Sigmoid colon (tissue), 7 donors: ENCODE measurements around the gene NUF2. TPM values are rescaled to one million over a fixed set of nuclear protein-coding genes. Genes with fewer than 3 reads are reported as not detected.
A peak's percentile ranks its signal among the peaks of the same experiment; 100 is the strongest.

Experiments
- DNase-seq: peaks from one replicate; pipeline ENCODE4 v3.0.0-alpha.2; 2019
- H3K27ac ChIP-seq, 4 donors: fragments of 200-600 bp; sonication (generic); one replicate each; pipeline ENCODE4 v1.5.1; 2016 to 2019; ENCODE audit warnings: mild to moderate bottlenecking in 1 of 4
- H3K27me3 ChIP-seq, 3 donors: fragments of 200-600 bp; sonication (generic); one replicate each; pipeline ENCODE4 v1.5.1; 2019; ENCODE audit warnings: mild to moderate bottlenecking in 1 of 3
- H3K36me3 ChIP-seq, 4 donors: fragments of 200-600 bp; sonication (generic); one replicate each; pipeline ENCODE4 v1.5.1; 2016 to 2019
- H3K4me1 ChIP-seq, 4 donors: fragments of 200-600 bp; sonication (generic); one replicate each; pipeline ENCODE4 v1.5.1; 2017 to 2019
- H3K4me3 ChIP-seq, 4 donors: fragments of 200-600 bp; sonication (generic); one replicate each; pipeline ENCODE4 v1.5.1; 2017 to 2019; ENCODE audit warnings: mild to moderate bottlenecking in 2 of 4, moderate library complexity in 1 of 4
- H3K9me3 ChIP-seq, 4 donors: fragments of 200-600 bp in 3 of 4; sonication (generic) in 3 of 4; one replicate each; pipeline versions ENCODE4 v1.5.1 to v1.6.1; 2013 to 2019
- EP300 ChIP-seq, 4 donors: sonication (generic); formaldehyde crosslinking; IDR thresholded peaks; one replicate each; pipeline ENCODE4 v1.6.1; 2017; ENCODE audit warnings: antibody characterized with exemption in 4 of 4
- POLR2A ChIP-seq, 2 donors: fragments of 450-650 bp; IDR thresholded peaks; one replicate each; pipeline ENCODE4 v1.6.1; 2016; ENCODE audit warnings: antibody characterized with exemption in 2 of 2, mild to moderate bottlenecking in 2 of 2, moderate library complexity in 2 of 2
- POLR2AphosphoS5 ChIP-seq, 4 donors: sonication (generic); formaldehyde crosslinking; IDR thresholded peaks; one replicate each; pipeline ENCODE4 v1.6.1; 2017; ENCODE audit warnings: antibody characterized with exemption in 4 of 4
- whole genome bisulfite sequencing, 2 donors: extraction: QIAGEN DNeasy Blood & Tissue Kit; methylation state at CpG; one replicate each; pipeline ENCODE4 v1.1.7; 2013; 5-methylcytosine and 5-hydroxymethylcytosine counted together
- intact Hi-C: fragments of 100-400 bp; cut with DNase I; formaldehyde crosslinking; loops from one replicate; pipeline ENCODE4 v1.15.1; 2023
- polyA plus RNA-seq, 3 donors: library from polyadenylated mRNA; stranded (reverse); fragments of 200-250 nt; gene quantifications; one replicate each; pipeline ENCODE4 v1.2.3, GENCODE V29; 2013
- total RNA-seq, 4 donors: library from RNA; depleted of rRNA; stranded (reverse); fragments of >200 nt; gene quantifications; one replicate each; pipeline ENCODE4 v1.1.0, GENCODE V29; 2016
- TF ChIP-seq, protein P1 (sequence below), 4 experiments: fragments of 450-650 bp in 3 of 4; fragments of 200-600 bp in 1 of 4; IDR thresholded peaks; one replicate each; pipeline ENCODE4 v1.5.1; 2016 to 2019; ENCODE audit warnings: antibody characterized with exemption in 4 of 4, mild to moderate bottlenecking in 3 of 4, moderate library complexity in 2 of 4
- donor health status: healthy with polysubstance abuse.
- donor health status: Bipolar disorder and iron deficiency.
- donor health status: healthy.

NUF2 gene
- total and polyA plus RNA-seq, 7 donors: 0.36 to 8.4 (median 1.9) TPM; not detected in 2

GRCh38 chr1:163379801-163380200 is 58.0 kb downstream of the NUF2 start:
- intact Hi-C loops: no loop called here
- Histone ChIP-seq H3K27ac (peak overlapping the region in 1 of 4 donors; percentile 40), H3K4me1 (peaks cover 0 to 38% (median 27%) of the 10 kb centered on the region in 4 donors)

DNA sequence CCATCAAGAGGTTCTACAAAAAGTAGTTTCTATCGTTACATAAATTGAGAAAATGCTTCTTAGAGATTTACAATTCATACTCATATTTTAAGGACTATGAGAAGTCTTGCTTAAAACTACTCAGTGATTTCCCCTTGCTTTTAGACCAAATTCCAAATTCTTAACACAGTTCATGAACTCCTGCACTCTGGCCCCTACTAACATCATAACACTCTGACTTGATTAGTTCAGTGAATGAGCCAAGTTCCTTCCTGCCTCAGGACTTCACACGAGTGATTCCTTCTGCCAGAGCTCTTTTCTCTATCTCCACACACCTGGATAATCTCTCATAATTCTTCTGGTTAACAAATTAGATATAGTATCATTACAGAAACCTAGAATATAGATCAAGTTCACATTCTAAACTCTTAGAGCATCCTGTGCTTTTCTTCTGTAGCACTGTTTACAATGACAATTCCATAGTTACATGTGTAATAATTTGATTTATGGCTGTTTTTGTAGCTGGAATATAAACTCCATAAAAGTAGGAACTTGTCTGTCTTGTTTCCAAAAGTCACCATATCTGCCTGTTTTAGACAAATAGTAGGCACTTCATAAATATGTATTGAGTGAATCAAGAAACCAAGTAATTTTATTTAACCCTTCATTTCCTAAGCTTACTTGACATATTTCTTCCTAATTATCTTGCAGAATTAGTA is 59.9 kb downstream of the NUF2 start:
- intact Hi-C loops: no loop called here
- Histone ChIP-seq H3K36me3 (no peaks in the 10 kb centered on the region), H3K4me1 (peaks cover 0 to 38% (median 27%) of the 10 kb centered on the region in 4 donors), H3K27me3 (no peaks in the 10 kb centered on the region), H3K9me3 (no peaks in the 10 kb centered on the region), H3K4me3 (no peak overlapping the region), H3K27ac (peak overlapping the region in 3 of 4 donors; percentile 32 to 60 (median 59))
- DNase-seq: no peak
- WGBS, 2 donors: 1 to 11% methylated on average over 2 of the region's 2 CpGs
- peak in 3 of 4 donors; percentile 66 to 83 (median 74) for TF ChIP-seq POLR2AphosphoS5 (IDR thresholded peaks at IDR 0.05)
- TF ChIP-seq EP300 (IDR thresholded peaks at IDR 0.05): peak in 2 of 4 donors; percentile 25 to 27
- TF ChIP-seq, protein P1, sequence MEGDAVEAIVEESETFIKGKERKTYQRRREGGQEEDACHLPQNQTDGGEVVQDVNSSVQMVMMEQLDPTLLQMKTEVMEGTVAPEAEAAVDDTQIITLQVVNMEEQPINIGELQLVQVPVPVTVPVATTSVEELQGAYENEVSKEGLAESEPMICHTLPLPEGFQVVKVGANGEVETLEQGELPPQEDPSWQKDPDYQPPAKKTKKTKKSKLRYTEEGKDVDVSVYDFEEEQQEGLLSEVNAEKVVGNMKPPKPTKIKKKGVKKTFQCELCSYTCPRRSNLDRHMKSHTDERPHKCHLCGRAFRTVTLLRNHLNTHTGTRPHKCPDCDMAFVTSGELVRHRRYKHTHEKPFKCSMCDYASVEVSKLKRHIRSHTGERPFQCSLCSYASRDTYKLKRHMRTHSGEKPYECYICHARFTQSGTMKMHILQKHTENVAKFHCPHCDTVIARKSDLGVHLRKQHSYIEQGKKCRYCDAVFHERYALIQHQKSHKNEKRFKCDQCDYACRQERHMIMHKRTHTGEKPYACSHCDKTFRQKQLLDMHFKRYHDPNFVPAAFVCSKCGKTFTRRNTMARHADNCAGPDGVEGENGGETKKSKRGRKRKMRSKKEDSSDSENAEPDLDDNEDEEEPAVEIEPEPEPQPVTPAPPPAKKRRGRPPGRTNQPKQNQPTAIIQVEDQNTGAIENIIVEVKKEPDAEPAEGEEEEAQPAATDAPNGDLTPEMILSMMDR (IDR thresholded peaks at IDR 0.05): no peak
- TF ChIP-seq POLR2A (IDR thresholded peaks at IDR 0.05): no peak

More at GRCh38 chr1:163379801-163380200, 58.0 kb downstream of the NUF2 start:
- Histone ChIP-seq H3K27me3 (no peaks in the 10 kb centered on the region), H3K36me3 (no peaks in the 10 kb centered on the region), H3K4me3 (no peak overlapping the region), H3K9me3 (no peaks in the 10 kb centered on the region)
- DNase-seq: no peak
- 92 to 95% methylated on average over 4 of the region's 4 CpGs for WGBS, 2 donors
- no peak for TF ChIP-seq POLR2A (IDR thresholded peaks at IDR 0.05)
- TF ChIP-seq, protein P1 (IDR thresholded peaks at IDR 0.05): no peak
- TF ChIP-seq EP300 (IDR thresholded peaks at IDR 0.05): no peak
- no peak for TF ChIP-seq POLR2AphosphoS5 (IDR thresholded peaks at IDR 0.05)

DNA sequence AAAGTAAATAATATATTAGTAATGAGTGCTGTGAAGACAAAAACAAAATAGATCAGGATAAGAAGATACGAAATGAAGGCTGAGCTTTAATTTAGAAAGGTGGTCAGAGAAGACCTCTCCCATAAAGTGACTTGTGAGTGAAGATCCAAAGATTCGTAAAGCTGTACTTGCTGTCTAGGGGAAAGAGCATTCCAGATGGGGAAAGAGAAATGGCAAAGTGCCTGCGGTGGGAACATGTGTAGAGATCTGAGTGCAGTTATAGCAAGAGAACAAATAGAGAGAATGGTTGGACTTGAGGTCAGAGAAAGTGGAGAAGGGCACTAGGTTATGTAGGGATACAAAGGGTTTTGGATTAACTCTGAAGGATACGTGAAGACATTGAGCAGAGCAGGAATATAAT is 60.6 kb downstream of the NUF2 start:
- Histone ChIP-seq H3K27ac (peak overlapping the region in 3 of 4 donors; percentile 32 to 60 (median 59)), H3K9me3 (no peaks in the 10 kb centered on the region), H3K27me3 (no peaks in the 10 kb centered on the region), H3K4me1 (peaks cover 0 to 38% (median 29%) of the 10 kb centered on the region in 4 donors), H3K36me3 (no peaks in the 10 kb centered on the region), H3K4me3 (no peak overlapping the region)
- TF ChIP-seq POLR2A (IDR thresholded peaks at IDR 0.05): no peak
- TF ChIP-seq POLR2AphosphoS5 (IDR thresholded peaks at IDR 0.05): no peak
- TF ChIP-seq EP300 (IDR thresholded peaks at IDR 0.05): no peak
- TF ChIP-seq, protein P1 (IDR thresholded peaks at IDR 0.05): no peak
- DNase-seq: no peak
- intact Hi-C loops: no loop called here
- WGBS, 2 donors: 47 to 67% methylated on average over 4 of the region's 4 CpGs

DNA sequence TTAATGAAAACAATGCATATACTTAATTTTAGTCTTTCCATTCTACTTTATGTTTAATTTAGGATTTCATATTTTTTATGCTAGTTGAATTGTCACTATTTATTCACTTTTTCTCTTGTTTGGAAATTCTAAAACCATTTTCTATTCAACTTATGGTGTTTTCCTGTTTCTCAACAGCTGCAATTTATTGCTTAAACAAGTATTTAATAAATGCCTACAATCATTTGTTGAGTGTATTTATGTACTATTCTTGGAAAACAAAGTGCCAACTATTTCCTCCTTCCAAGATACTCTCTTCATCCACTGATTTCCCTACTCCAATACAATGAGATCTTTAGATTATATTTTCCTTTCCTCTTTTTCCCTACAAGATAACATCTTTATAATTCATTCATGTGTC is 65.4 kb downstream of the NUF2 start:
- Histone ChIP-seq H3K9me3 (no peaks in the 10 kb centered on the region), H3K27me3 (no peaks in the 10 kb centered on the region), H3K4me1 (peaks cover 0 to 32% (median 17%) of the 10 kb centered on the region in 4 donors), H3K36me3 (no peaks in the 10 kb centered on the region), H3K27ac (no peak overlapping the region), H3K4me3 (no peak overlapping the region)
- no peak for TF ChIP-seq POLR2A (IDR thresholded peaks at IDR 0.05)
- no peak for TF ChIP-seq POLR2AphosphoS5 (IDR thresholded peaks at IDR 0.05)
- no peak for TF ChIP-seq EP300 (IDR thresholded peaks at IDR 0.05)
- TF ChIP-seq, protein P1 (IDR thresholded peaks at IDR 0.05): no peak
- DNase-seq: no peak
- intact Hi-C loops: no loop called here
